Parathyroid adenoma (tissue), 2 donors: ENCODE data around the gene EFNA4.
A peak's percentile ranks its signal among the peaks of the same experiment; 100 is the strongest.

Experiments
- H2AFZ ChIP-seq: fragments of 300-600 bp; sonication (generic); one replicate; pipeline ENCODE4 v1.7.0; 2017; ENCODE audit warnings: antibody characterized with exemption, mild to moderate bottlenecking
- H3K27ac ChIP-seq: fragments of 300-600 bp; sonication (generic); one replicate; pipeline ENCODE4 v1.7.0; 2017
- H3K27me3 ChIP-seq: fragments of 300-600 bp; sonication (generic); one replicate; pipeline ENCODE4 v1.7.0; 2017; ENCODE audit warnings: low read length; ENCODE audit not compliant: control insufficient read depth, insufficient read depth
- H3K36me3 ChIP-seq: fragments of 300-600 bp; sonication (generic); one replicate; pipeline ENCODE4 v1.7.0; 2017; ENCODE audit warnings: low read length; ENCODE audit not compliant: control insufficient read depth, insufficient read depth
- H3K4me1 ChIP-seq: fragments of 300-600 bp; sonication (generic); one replicate; pipeline ENCODE4 v1.7.0; 2017; ENCODE audit warnings: control low read depth
- H3K4me2 ChIP-seq: fragments of 300-600 bp; sonication (generic); one replicate; pipeline ENCODE4 v1.7.0; 2017; ENCODE audit warnings: low read length
- H3K4me3 ChIP-seq: fragments of 300-600 bp; sonication (generic); one replicate; pipeline ENCODE4 v1.7.0; 2017; ENCODE audit warnings: low read depth, low read length
- H3K79me2 ChIP-seq: fragments of 300-600 bp; sonication (generic); one replicate; pipeline ENCODE4 v1.7.0; 2017; ENCODE audit warnings: control low read depth
- H3K9ac ChIP-seq: fragments of 300-600 bp; sonication (generic); one replicate; pipeline ENCODE4 v1.7.0; 2017; ENCODE audit warnings: mild to moderate bottlenecking
- H3K9me3 ChIP-seq: fragments of 300-600 bp; sonication (generic); one replicate; pipeline ENCODE4 v1.7.0; 2017; ENCODE audit warnings: low read length; ENCODE audit not compliant: control insufficient read depth
- TF ChIP-seq, protein P1 (sequence below): fragments of 300-600 bp; sonication (generic); IDR thresholded peaks from one replicate; pipeline ENCODE4 v1.7.0; 2017; ENCODE audit warnings: antibody characterized with exemption, mild to moderate bottlenecking
- donor health status: primary hyperparathyroidism.

EFNA4 gene

GRCh38 chr1:155071701-155072100, 8.2 kb downstream of the EFNA4 start:
- H3K9ac ChIP-seq = no peak overlapping the region
- H3K27ac ChIP-seq = no peak overlapping the region
- H3K27me3 ChIP-seq = no peaks in the 10 kb centered on the region
- H3K79me2 ChIP-seq = no peaks in the 10 kb centered on the region
- H3K36me3 ChIP-seq = no peaks in the 10 kb centered on the region
- TF ChIP-seq, protein P1, sequence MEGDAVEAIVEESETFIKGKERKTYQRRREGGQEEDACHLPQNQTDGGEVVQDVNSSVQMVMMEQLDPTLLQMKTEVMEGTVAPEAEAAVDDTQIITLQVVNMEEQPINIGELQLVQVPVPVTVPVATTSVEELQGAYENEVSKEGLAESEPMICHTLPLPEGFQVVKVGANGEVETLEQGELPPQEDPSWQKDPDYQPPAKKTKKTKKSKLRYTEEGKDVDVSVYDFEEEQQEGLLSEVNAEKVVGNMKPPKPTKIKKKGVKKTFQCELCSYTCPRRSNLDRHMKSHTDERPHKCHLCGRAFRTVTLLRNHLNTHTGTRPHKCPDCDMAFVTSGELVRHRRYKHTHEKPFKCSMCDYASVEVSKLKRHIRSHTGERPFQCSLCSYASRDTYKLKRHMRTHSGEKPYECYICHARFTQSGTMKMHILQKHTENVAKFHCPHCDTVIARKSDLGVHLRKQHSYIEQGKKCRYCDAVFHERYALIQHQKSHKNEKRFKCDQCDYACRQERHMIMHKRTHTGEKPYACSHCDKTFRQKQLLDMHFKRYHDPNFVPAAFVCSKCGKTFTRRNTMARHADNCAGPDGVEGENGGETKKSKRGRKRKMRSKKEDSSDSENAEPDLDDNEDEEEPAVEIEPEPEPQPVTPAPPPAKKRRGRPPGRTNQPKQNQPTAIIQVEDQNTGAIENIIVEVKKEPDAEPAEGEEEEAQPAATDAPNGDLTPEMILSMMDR = no peak
- no peak overlapping the region for H3K4me2 ChIP-seq
- H3K4me1 ChIP-seq = no peaks in the 10 kb centered on the region
- H2AFZ ChIP-seq = peak overlapping the region; percentile 59
- no peak overlapping the region for H3K4me3 ChIP-seq
- H3K9me3 ChIP-seq = no peaks in the 10 kb centered on the region

DNA sequence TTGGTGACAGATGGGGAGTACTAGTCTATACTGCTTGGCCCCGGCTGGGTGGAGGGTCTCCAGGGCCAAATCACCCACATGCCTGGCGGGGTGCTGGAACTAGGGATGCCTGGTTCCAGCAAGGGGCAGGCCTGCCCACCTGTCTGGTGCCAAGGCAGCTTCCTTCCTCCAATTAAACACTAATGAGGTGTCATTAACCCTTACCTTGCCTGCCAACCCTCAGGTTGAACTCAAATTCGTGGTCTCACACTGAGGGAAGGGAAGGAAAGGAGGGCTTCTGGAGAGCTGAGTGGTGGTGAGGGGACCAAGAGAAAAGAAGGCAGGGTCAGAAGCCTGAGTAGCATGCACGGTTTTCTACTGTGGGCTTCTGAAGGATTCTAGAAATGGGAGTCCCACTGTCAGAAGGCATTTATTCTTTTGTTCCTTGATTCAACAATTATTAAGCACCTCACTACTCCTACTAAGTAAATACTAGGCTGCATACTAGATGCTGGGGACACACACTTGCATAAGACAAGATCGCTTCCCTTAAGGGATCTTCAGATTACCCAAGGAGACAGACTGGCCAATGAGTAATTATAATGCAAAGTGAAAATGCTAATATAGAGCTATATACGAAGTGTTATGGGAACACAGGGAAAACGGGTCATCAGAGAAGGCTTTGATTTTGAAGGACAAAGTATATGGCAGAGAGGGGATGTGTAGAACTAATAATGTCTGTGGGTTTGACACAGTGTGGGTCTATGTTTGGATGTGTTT, 9.2 kb downstream of the EFNA4 start:
- no peak overlapping the region for H3K27ac ChIP-seq

GRCh38 chr1:155073377-155074242, 10.1 kb downstream of the EFNA4 start:
- no peaks in the 10 kb centered on the region for H3K79me2 ChIP-seq

More for the DNA sequence above, 9.2 kb downstream of the EFNA4 start:
- no peak overlapping the region for H3K4me3 ChIP-seq
- H3K9me3 ChIP-seq = no peaks in the 10 kb centered on the region
- no peak overlapping the region for H3K9ac ChIP-seq
- no peaks in the 10 kb centered on the region for H3K27me3 ChIP-seq
- TF ChIP-seq, protein P1 = no peak
- no peaks in the 10 kb centered on the region for H3K4me1 ChIP-seq
- H3K79me2 ChIP-seq = no peaks in the 10 kb centered on the region
- H3K4me2 ChIP-seq = no peak overlapping the region
- H2AFZ ChIP-seq = no peak overlapping the region
- H3K36me3 ChIP-seq = no peaks in the 10 kb centered on the region

GRCh38 chr1:155075535-155075934, 12.0 kb downstream of the EFNA4 start:
- TF ChIP-seq, protein P1 = no peak
- H3K27ac ChIP-seq = no peak overlapping the region

More at GRCh38 chr1:155073377-155074242, 10.1 kb downstream of the EFNA4 start:
- H3K9ac ChIP-seq = no peak overlapping the region
- no peak overlapping the region for H3K4me3 ChIP-seq
- H3K27me3 ChIP-seq = no peaks in the 10 kb centered on the region
- H3K27ac ChIP-seq = no peak overlapping the region
- no peaks in the 10 kb centered on the region for H3K9me3 ChIP-seq
- no peak overlapping the region for H2AFZ ChIP-seq
- peaks cover 2% of the 10 kb centered on the region for H3K4me1 ChIP-seq
- no peaks in the 10 kb centered on the region for H3K36me3 ChIP-seq
- no peak overlapping the region for H3K4me2 ChIP-seq
- TF ChIP-seq, protein P1 = no peak

More at GRCh38 chr1:155075535-155075934, 12.0 kb downstream of the EFNA4 start:
- H2AFZ ChIP-seq = no peak overlapping the region
- H3K79me2 ChIP-seq = no peaks in the 10 kb centered on the region
- H3K9ac ChIP-seq = no peak overlapping the region
- no peaks in the 10 kb centered on the region for H3K36me3 ChIP-seq
- H3K4me3 ChIP-seq = no peak overlapping the region
- no peaks in the 10 kb centered on the region for H3K27me3 ChIP-seq
- H3K4me2 ChIP-seq = no peak overlapping the region
- no peaks in the 10 kb centered on the region for H3K9me3 ChIP-seq
- peaks cover 2% of the 10 kb centered on the region for H3K4me1 ChIP-seq
